ENCODE measurements around the gene IHH. TPM values are rescaled to one million over a fixed set of nuclear protein-coding genes. Genes with fewer than 3 reads are reported as not detected.
A peak's percentile ranks its signal among the peaks of the same experiment; 100 is the strongest.

IHH gene
- total and polyA plus RNA-seq, 2 donors (not counting 3 experiments of a cell fraction or from before 2014, with no cell fraction given), result 0.03 TPM; not detected in 1

GRCh38 chr2:219041252-219041651 is 19.5 kb downstream of the IHH start, which contains the start of gene CFAP65:
CFAP65 (minus strand) TSS chr2:219041516; CDS start chr2:219039048, 2,468 bp downstream.
- ChIA-PET POLR2A (no interaction called here), CTCF (interaction anchor here (0.6 to 5.6 kb wide), 7 partner anchors 11 to 115 kb away, joined by 3 to 52 read pairs (median 11); no protein-coding TSS in a partner anchor)
- no peaks in the 10 kb centered on the region for H3K36me3 ChIP-seq (ENCODE audit: control insufficient read depth in 2 of 2, extremely low read depth in 1 of 2, insufficient read depth in 2 of 2, low read length in 2 of 2)
- H3K4me2 ChIP-seq (ENCODE audit: insufficient read depth, low read length), result no peak within 1 kb of the TSS
- H3K79me2 ChIP-seq (ENCODE audit: control insufficient read depth, insufficient read depth, low read length), result no peaks in the 10 kb centered on the region
- no peaks in the 10 kb centered on the region for H3K9me1 ChIP-seq (replicated peaks; ENCODE audit: control insufficient read depth, extremely low read depth, insufficient read depth, low read length)
- H3K9ac ChIP-seq (replicated peaks; ENCODE audit: extremely low read depth, insufficient read depth, low read length), result no peak within 1 kb of the TSS
- no peaks in the 10 kb centered on the region for H3K9me3 ChIP-seq (replicated peaks; ENCODE audit: control insufficient read depth, insufficient read depth, low read length)
- H3K4me1 ChIP-seq (ENCODE audit: control insufficient read depth, extremely low read depth, insufficient read depth, low read length), result no peaks in the 10 kb centered on the region
- dilution Hi-C loops (cut with MboI; ENCODE audit: extremely low pct_ligation_motif_present, low sequenced_read_pairs) (no loop called here), intact Hi-C loops (cut with micrococcal nuclease) (no loop called here)
- peak within 1 kb of the TSS; percentile 1 for H2AFZ ChIP-seq (ENCODE audit: low read depth, low read length)
- H3K4me3 ChIP-seq (replicated peaks in 1 of 3; ENCODE audit: insufficient read depth in 1 of 3, low read depth in 1 of 3, low read length in 3 of 3), result peak within 1 kb of the TSS in 1 of 3 experiments; percentile 21
- no peak within 1 kb of the TSS for H3K27ac ChIP-seq (ENCODE audit: insufficient read depth, low read depth, low read length)
- H3K27me3 ChIP-seq (ENCODE audit: control insufficient read depth in 2 of 2, insufficient read depth in 2 of 2, low read length in 2 of 2), result peaks cover 18 to 22% of the 10 kb centered on the region in 2 experiments
- FAIRE-seq (peak; percentile 8), DNase-seq (ENCODE audit: low read depth, low spot score) (peak; percentile 40)
- H4K20me1 ChIP-seq (replicated peaks; ENCODE audit: control insufficient read depth, extremely low read depth, insufficient read depth, low read length), result no peaks in the 10 kb centered on the region
- BruUV-seq (replicated peaks), result no TSS peak
- TF ChIP-seq MYC (IDR thresholded peaks at IDR 0.05; ENCODE audit: low read depth, low read length) (no peak), MAX (IDR thresholded peaks at IDR 0.05; ENCODE audit: insufficient read depth, insufficient read length) (no peak), CTCF (IDR thresholded peaks at IDR 0.05; ENCODE audit: extremely low read depth in 1 of 2, insufficient read depth in 1 of 2, low read depth in 1 of 2, low read length in 2 of 2) (no peak), EZH2 (IDR thresholded peaks at IDR 0.05; ENCODE audit: borderline replicate concordance, low read depth, low read length, severe bottlenecking) (peak; percentile 44)

GRCh38 chr2:219038600-219038999 is 22.1 kb downstream of the IHH start:
- POLR2A ChIA-PET, result no interaction called here
- Histone ChIP-seq H3K4me1 (ENCODE audit: control insufficient read depth, extremely low read depth, insufficient read depth, low read length) (no peaks in the 10 kb centered on the region), H3K27me3 (ENCODE audit: control insufficient read depth in 2 of 2, insufficient read depth in 2 of 2, low read length in 2 of 2) (peaks cover 30 to 32% of the 10 kb centered on the region in 2 experiments), H3K27ac (ENCODE audit: insufficient read depth, low read depth, low read length) (no peak overlapping the region), H3K36me3 (ENCODE audit: control insufficient read depth in 2 of 2, extremely low read depth in 1 of 2, insufficient read depth in 2 of 2, low read length in 2 of 2) (no peaks in the 10 kb centered on the region), H3K9me3 (replicated peaks; ENCODE audit: control insufficient read depth, insufficient read depth, low read length) (no peaks in the 10 kb centered on the region), H3K4me2 (ENCODE audit: insufficient read depth, low read length) (no peak overlapping the region), H4K20me1 (replicated peaks; ENCODE audit: control insufficient read depth, extremely low read depth, insufficient read depth, low read length) (no peaks in the 10 kb centered on the region), H2AFZ (ENCODE audit: low read depth, low read length) (no peak overlapping the region), H3K9ac (replicated peaks; ENCODE audit: extremely low read depth, insufficient read depth, low read length) (no peak overlapping the region), H3K9me1 (replicated peaks; ENCODE audit: control insufficient read depth, extremely low read depth, insufficient read depth, low read length) (no peaks in the 10 kb centered on the region), H3K4me3 (replicated peaks in 1 of 3; ENCODE audit: insufficient read depth in 1 of 3, low read depth in 1 of 3, low read length in 3 of 3) (no peak overlapping the region), H3K79me2 (ENCODE audit: control insufficient read depth, insufficient read depth, low read length) (no peaks in the 10 kb centered on the region)
- no peak for FAIRE-seq
- no peak for DNase-seq (ENCODE audit: low read depth, low spot score)
- dilution Hi-C loops (cut with MboI; ENCODE audit: extremely low pct_ligation_motif_present, low sequenced_read_pairs), result no loop called here
- CTCF ChIA-PET, result interaction anchor here (0.7 to 5.6 kb wide), 3 partner anchors 9 to 81 kb away, joined by 3 to 52 read pairs (median 7); no protein-coding TSS in a partner anchor
- BruUV-seq (replicated peaks), result no TSS peak
- intact Hi-C loops (cut with micrococcal nuclease), result no loop called here
- TF ChIP-seq POLR2A (IDR thresholded peaks at IDR 0.05; ENCODE audit: low read depth, low read length) (no peak), MYC (IDR thresholded peaks at IDR 0.05; ENCODE audit: low read depth, low read length) (no peak), CTCF (IDR thresholded peaks at IDR 0.05; ENCODE audit: extremely low read depth in 1 of 2, insufficient read depth in 1 of 2, low read depth in 1 of 2, low read length in 2 of 2) (no peak)

Data from endothelial cell of umbilical vein (primary cell).